Trophoblast cell (in vitro differentiated cells and primary cell): ENCODE data around the gene SEC24C.

ENCODE experiments used
- DNase-seq, 2 donors: peaks; one replicate each; pipeline ENCODE4 v3.0.0-alpha.2; 2016
- H2AFZ ChIP-seq: 2 replicates; pipeline ENCODE4 v1.6.1; 2013; ENCODE audit warnings: low read length, moderate library complexity, mild to moderate bottlenecking; ENCODE audit not compliant: insufficient read depth, poor library complexity
- H2AK5ac ChIP-seq: 2 replicates; pipeline ENCODE4 v1.6.1; 2013; ENCODE audit warnings: mild to moderate bottlenecking, low read length
- H2BK120ac ChIP-seq: 2 replicates; pipeline ENCODE4 v1.6.1; 2013; ENCODE audit warnings: low read length, mild to moderate bottlenecking, moderate library complexity; ENCODE audit not compliant: insufficient read depth, poor library complexity
- H2BK12ac ChIP-seq: 2 replicates; pipeline ENCODE4 v1.6.1; 2013; ENCODE audit warnings: mild to moderate bottlenecking, low read length, moderate library complexity
- H2BK5ac ChIP-seq: 2 replicates; pipeline ENCODE4 v1.6.1; 2013; ENCODE audit warnings: low read length, low read depth, moderate library complexity, mild to moderate bottlenecking; ENCODE audit not compliant: poor library complexity
- H3K14ac ChIP-seq: 2 replicates; pipeline ENCODE4 v1.6.1; 2013; ENCODE audit warnings: mild to moderate bottlenecking, low read length
- H3K18ac ChIP-seq: 2 replicates; pipeline ENCODE4 v1.6.1; 2013; ENCODE audit warnings: mild to moderate bottlenecking, low read length
- H3K23ac ChIP-seq: 2 replicates; pipeline ENCODE4 v1.6.1; 2013; ENCODE audit warnings: low read length
- H3K27ac ChIP-seq: 2 replicates; pipeline ENCODE4 v1.5.1; 2013; ENCODE audit warnings: low read depth, mild to moderate bottlenecking, inconsistent platforms, low read length, moderate library complexity
- H3K27me3 ChIP-seq: 2 replicates; pipeline ENCODE4 v1.6.1; 2013; ENCODE audit warnings: inconsistent platforms, mild to moderate bottlenecking, low read length, moderate library complexity; ENCODE audit not compliant: insufficient read depth
- H3K36me3 ChIP-seq, 2 experiments: 1 replicate in 1 of 2; 2 replicates in 1 of 2; pipeline ENCODE4 v1.6.1; 2013; ENCODE audit warnings: low read length in 2 of 2, mild to moderate bottlenecking in 2 of 2, moderate library complexity in 1 of 2; ENCODE audit not compliant: insufficient read depth in 2 of 2, control insufficient read depth in 1 of 2
- H3K4ac ChIP-seq: 2 replicates; pipeline ENCODE4 v1.6.1; 2013; ENCODE audit warnings: low read depth, mild to moderate bottlenecking, low read length, moderate library complexity
- H3K4me1 ChIP-seq, 2 experiments: 1 replicate in 1 of 2; 2 replicates in 1 of 2; pipeline ENCODE4 v1.6.1; 2013; ENCODE audit warnings: low read length in 2 of 2, mild to moderate bottlenecking in 2 of 2, moderate library complexity in 1 of 2; ENCODE audit not compliant: insufficient read depth in 2 of 2, control insufficient read depth in 1 of 2
- H3K4me2 ChIP-seq: 2 replicates; pipeline ENCODE4 v1.6.1; 2013; ENCODE audit warnings: inconsistent platforms, mild to moderate bottlenecking, low read length, moderate library complexity
- H3K4me3 ChIP-seq: 2 replicates; pipeline ENCODE4 v1.5.1; 2013; ENCODE audit warnings: mild to moderate bottlenecking, low read depth, low read length, inconsistent platforms
- H3K79me1 ChIP-seq: one replicate; pipeline ENCODE4 v1.6.1; 2013; ENCODE audit warnings: low read length
- H3K79me2 ChIP-seq: 2 replicates; pipeline ENCODE4 v1.6.1; 2013; ENCODE audit warnings: low read length, mild to moderate bottlenecking; ENCODE audit not compliant: control insufficient read depth, insufficient read depth, poor library complexity
- H3K9ac ChIP-seq: 2 replicates; pipeline ENCODE4 v1.6.1; 2013; ENCODE audit warnings: mild to moderate bottlenecking, low read length
- H3K9me3 ChIP-seq: 2 replicates; pipeline ENCODE4 v1.6.1; 2013; ENCODE audit warnings: low read depth, mild to moderate bottlenecking, control low read depth, inconsistent platforms, low read length; ENCODE audit not compliant: insufficient read depth
- H4K12ac ChIP-seq: 2 replicates; pipeline ENCODE4 v1.6.1; 2013; ENCODE audit warnings: low read depth, mild to moderate bottlenecking, low read length, moderate library complexity
- H4K8ac ChIP-seq: 2 replicates; pipeline ENCODE4 v1.6.1; 2013; ENCODE audit warnings: low read depth, mild to moderate bottlenecking, low read length, moderate library complexity
- H4K91ac ChIP-seq: one replicate; pipeline ENCODE4 v1.6.1; 2013; ENCODE audit warnings: low read depth, mild to moderate bottlenecking, low read length, moderate library complexity
- WGBS: extraction: QIAGEN DNeasy Blood & Tissue Kit; methylation state at CpG from one replicate; pipeline ENCODE4 v1.1.7; 2013; ENCODE audit warnings: missing lambda C conversion rate; ENCODE audit not compliant: insufficient read length, insufficient coverage; ENCODE audit errors: extremely low coverage; 5-methylcytosine and 5-hydroxymethylcytosine counted together

The SEC24C gene

GRCh38 chr10:73744664-73744975 lies 448 bp downstream of the SEC24C start:
- H2BK5ac ChIP-seq: peak overlapping the region; percentile 18
- H3K4ac ChIP-seq: peak overlapping the region; percentile 78
- peak; percentile 66 to 79 for DNase-seq
- H2AK5ac ChIP-seq: peak overlapping the region; percentile 71
- peak overlapping the region; percentile 92 for H4K8ac ChIP-seq
- no peak overlapping the region for H3K23ac ChIP-seq
- H3K36me3 ChIP-seq: peaks cover 18 to 20% of the 10 kb centered on the region in 2 experiments
- peaks cover 0 to 2% of the 10 kb centered on the region in 2 experiments for H3K4me1 ChIP-seq
- no peak overlapping the region for H2BK12ac ChIP-seq
- peak overlapping the region; percentile 28 for H2BK120ac ChIP-seq
- peaks cover 6% of the 10 kb centered on the region for H3K79me2 ChIP-seq
- H4K91ac ChIP-seq: peak overlapping the region; percentile 78
- H3K27ac ChIP-seq: peak overlapping the region; percentile 81
- peak overlapping the region; percentile 88 for H3K4me3 ChIP-seq
- H3K14ac ChIP-seq: peak overlapping the region; percentile 80
- H2AFZ ChIP-seq: peak overlapping the region; percentile 55
- peak overlapping the region; percentile 86 for H3K4me2 ChIP-seq
- peak overlapping the region; percentile 71 for H3K18ac ChIP-seq
- peak overlapping the region; percentile 91 for H3K9ac ChIP-seq
- H3K9me3 ChIP-seq: no peaks in the 10 kb centered on the region
- H4K12ac ChIP-seq: peak overlapping the region; percentile 88
- no CpG with 5 or more reads among the region's 10 CpGs for WGBS
- H3K79me1 ChIP-seq: peaks cover 9% of the 10 kb centered on the region
- no peaks in the 10 kb centered on the region for H3K27me3 ChIP-seq

DNA sequence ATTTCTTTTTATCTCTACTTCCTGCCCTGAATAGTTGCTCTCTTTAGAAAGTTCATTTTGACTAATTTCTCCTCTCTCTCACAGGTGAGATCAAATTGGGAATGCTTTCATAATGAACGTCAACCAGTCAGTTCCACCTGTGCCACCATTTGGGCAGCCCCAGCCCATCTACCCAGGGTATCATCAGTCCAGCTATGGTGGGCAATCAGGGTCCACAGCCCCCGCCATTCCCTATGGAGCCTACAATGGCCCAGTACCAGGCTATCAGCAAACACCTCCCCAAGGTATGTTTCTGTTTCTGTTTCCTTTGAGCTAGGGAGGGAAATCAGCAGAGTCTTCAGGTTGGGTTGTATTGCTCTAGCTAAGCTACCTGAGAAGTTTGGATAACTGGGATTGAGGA lies 2.5 kb downstream of the SEC24C start:
- H3K27ac ChIP-seq: no peak overlapping the region
- peaks cover 6% of the 10 kb centered on the region for H3K79me2 ChIP-seq
- DNase-seq: no peak
- H2BK5ac ChIP-seq: no peak overlapping the region
- H2BK120ac ChIP-seq: no peak overlapping the region
- no peak overlapping the region for H3K4me3 ChIP-seq
- H3K36me3 ChIP-seq: peaks cover 28% of the 10 kb centered on the region in 2 experiments
- H3K23ac ChIP-seq: no peak overlapping the region
- peaks cover 0 to 2% of the 10 kb centered on the region in 2 experiments for H3K4me1 ChIP-seq
- H4K12ac ChIP-seq: peak overlapping the region; percentile 43
- H4K91ac ChIP-seq: no peak overlapping the region
- peak overlapping the region; percentile 84 for H3K4ac ChIP-seq
- no peaks in the 10 kb centered on the region for H3K27me3 ChIP-seq
- H3K18ac ChIP-seq: no peak overlapping the region
- no peak overlapping the region for H3K4me2 ChIP-seq
- H3K79me1 ChIP-seq: peaks cover 9% of the 10 kb centered on the region
- H4K8ac ChIP-seq: no peak overlapping the region
- no peak overlapping the region for H3K14ac ChIP-seq
- no peak overlapping the region for H2BK12ac ChIP-seq
- H3K9me3 ChIP-seq: no peaks in the 10 kb centered on the region
- no peak overlapping the region for H3K9ac ChIP-seq
- H2AFZ ChIP-seq: no peak overlapping the region
- WGBS: no CpG with 5 or more reads among the region's 2 CpGs
- no peak overlapping the region for H2AK5ac ChIP-seq

DNA sequence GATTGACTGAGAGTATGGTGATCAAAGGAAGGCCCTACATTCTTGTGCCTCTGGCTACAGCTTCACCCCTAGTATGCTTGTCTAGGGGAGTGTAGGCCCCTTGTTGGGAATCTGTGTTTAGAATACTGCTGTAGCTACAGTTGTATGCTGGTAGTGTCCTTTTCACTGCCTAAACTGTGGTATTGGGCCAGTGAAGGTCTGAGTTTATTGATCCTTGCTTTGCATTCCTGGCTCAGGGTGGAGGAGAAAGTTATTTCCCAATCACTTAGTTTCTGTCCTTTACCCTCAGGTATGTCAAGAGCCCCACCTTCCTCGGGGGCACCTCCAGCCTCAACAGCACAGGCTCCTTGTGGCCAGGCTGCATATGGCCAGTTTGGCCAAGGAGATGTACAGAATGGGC lies 6.6 kb downstream of the SEC24C start:
- H3K9me3 ChIP-seq: no peaks in the 10 kb centered on the region
- H2BK5ac ChIP-seq: no peak overlapping the region
- no peak overlapping the region for H2BK120ac ChIP-seq
- H3K4me1 ChIP-seq: no peaks in the 10 kb centered on the region
- H2BK12ac ChIP-seq: no peak overlapping the region
- H3K23ac ChIP-seq: no peak overlapping the region
- H3K79me1 ChIP-seq: no peaks in the 10 kb centered on the region
- H3K4me2 ChIP-seq: no peak overlapping the region
- no peak overlapping the region for H3K4me3 ChIP-seq
- no peak overlapping the region for H3K9ac ChIP-seq
- no peak overlapping the region for H2AFZ ChIP-seq
- H4K91ac ChIP-seq: no peak overlapping the region
- H3K18ac ChIP-seq: no peak overlapping the region
- no peak for DNase-seq
- no peak overlapping the region for H3K27ac ChIP-seq
- no CpG with 5 or more reads among the region's 1 CpG for WGBS
- no peak overlapping the region for H4K8ac ChIP-seq
- H2AK5ac ChIP-seq: no peak overlapping the region
- peaks cover 44 to 49% of the 10 kb centered on the region in 2 experiments for H3K36me3 ChIP-seq
- H4K12ac ChIP-seq: no peak overlapping the region
- H3K27me3 ChIP-seq: no peaks in the 10 kb centered on the region
- no peak overlapping the region for H3K14ac ChIP-seq
- H3K4ac ChIP-seq: no peak overlapping the region
- H3K79me2 ChIP-seq: no peaks in the 10 kb centered on the region

DNA sequence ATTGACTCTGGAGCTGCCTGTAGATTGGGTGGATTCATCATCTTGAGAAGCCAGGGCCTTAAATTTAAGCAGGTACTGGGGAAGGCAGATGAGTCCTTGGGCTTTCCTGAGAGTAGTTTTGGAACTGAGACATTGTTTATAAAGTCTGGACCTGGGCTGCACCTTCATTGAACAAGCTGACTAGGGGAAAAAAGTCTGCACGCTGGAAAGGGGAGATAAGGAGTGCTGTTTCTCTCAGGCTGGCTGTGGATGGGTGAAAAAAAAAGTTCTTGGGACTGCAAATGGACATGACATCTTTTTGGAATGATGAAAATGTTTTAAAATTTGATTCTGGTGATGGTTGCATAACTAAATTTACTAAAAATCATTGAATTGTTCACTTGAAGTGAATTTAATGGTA lies 12.0 kb downstream of the SEC24C start:
- H3K79me1 ChIP-seq: no peaks in the 10 kb centered on the region
- no peaks in the 10 kb centered on the region for H3K79me2 ChIP-seq
- H3K36me3 ChIP-seq: peaks cover 35 to 50% of the 10 kb centered on the region in 2 experiments
- H3K4me2 ChIP-seq: no peak overlapping the region
- H3K4me1 ChIP-seq: no peaks in the 10 kb centered on the region
- H2BK5ac ChIP-seq: no peak overlapping the region
- no peaks in the 10 kb centered on the region for H3K27me3 ChIP-seq
- H2BK12ac ChIP-seq: no peak overlapping the region
- no peak overlapping the region for H3K14ac ChIP-seq
- no peak overlapping the region for H3K4me3 ChIP-seq
- H2BK120ac ChIP-seq: no peak overlapping the region
- no peak overlapping the region for H4K12ac ChIP-seq
- no peak overlapping the region for H3K27ac ChIP-seq
- WGBS: no CpG with 5 or more reads among the region's 1 CpG
- H3K9ac ChIP-seq: no peak overlapping the region
- H3K23ac ChIP-seq: no peak overlapping the region
- H4K8ac ChIP-seq: no peak overlapping the region
- H2AK5ac ChIP-seq: no peak overlapping the region
- DNase-seq: no peak
- H3K9me3 ChIP-seq: no peaks in the 10 kb centered on the region
- H3K18ac ChIP-seq: no peak overlapping the region
- no peak overlapping the region for H4K91ac ChIP-seq
- H3K4ac ChIP-seq: no peak overlapping the region
- H2AFZ ChIP-seq: no peak overlapping the region
